GM12872 (cell line): ENCODE measurements around the gene GPC1.

Source experiments
- TF ChIP-seq, protein P1 (sequence below): IDR thresholded peaks from 3 replicates; pipeline ENCODE4 v1.5.1; 2011; ENCODE audit warnings: low read depth, mild to moderate bottlenecking, low read length, moderate library complexity; ENCODE audit not compliant: insufficient read depth

GPC1 gene

DNA sequence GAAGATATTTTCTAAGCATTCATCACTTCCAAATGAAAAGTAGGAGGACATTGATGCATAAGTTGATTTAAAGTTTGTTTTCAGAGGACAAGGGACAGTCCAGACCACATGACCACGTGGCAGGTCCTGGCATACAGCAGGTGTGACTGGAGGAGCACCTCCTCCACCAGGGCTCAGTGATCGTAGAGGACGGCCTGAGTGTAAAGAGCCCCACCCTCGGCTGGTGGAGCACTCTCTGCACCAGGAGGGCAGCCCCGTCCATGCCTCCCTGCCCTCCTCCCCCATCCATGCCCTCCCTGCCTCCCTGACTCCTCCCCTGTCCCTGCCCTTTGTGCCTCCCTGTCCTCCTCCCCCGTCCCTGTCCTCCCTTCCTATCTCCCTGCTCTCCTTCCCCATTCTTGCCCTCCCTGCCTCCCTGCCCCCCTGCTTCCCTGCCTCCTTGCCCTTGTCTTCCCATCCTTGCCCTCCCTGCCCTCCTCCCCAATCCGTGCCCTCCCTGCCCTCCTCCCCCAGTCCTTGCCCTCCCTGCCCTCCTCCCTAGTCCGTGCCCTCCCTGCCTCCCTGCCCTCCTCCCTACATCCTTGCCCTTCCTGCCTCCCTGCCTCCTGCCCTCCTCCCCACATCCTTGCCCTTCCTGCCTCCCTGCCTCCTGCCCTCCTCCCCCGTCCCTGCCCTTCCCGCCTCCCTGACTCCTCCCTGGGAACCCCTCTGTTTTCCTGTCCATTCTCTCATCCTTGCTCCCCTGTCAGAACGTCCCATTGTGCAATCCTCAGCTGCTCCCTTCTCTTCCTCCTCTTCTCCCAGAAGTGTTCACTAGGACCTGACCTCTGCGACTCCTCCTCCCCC lies 74.4 kb downstream of the GPC1 start:
- TF ChIP-seq, protein P1, sequence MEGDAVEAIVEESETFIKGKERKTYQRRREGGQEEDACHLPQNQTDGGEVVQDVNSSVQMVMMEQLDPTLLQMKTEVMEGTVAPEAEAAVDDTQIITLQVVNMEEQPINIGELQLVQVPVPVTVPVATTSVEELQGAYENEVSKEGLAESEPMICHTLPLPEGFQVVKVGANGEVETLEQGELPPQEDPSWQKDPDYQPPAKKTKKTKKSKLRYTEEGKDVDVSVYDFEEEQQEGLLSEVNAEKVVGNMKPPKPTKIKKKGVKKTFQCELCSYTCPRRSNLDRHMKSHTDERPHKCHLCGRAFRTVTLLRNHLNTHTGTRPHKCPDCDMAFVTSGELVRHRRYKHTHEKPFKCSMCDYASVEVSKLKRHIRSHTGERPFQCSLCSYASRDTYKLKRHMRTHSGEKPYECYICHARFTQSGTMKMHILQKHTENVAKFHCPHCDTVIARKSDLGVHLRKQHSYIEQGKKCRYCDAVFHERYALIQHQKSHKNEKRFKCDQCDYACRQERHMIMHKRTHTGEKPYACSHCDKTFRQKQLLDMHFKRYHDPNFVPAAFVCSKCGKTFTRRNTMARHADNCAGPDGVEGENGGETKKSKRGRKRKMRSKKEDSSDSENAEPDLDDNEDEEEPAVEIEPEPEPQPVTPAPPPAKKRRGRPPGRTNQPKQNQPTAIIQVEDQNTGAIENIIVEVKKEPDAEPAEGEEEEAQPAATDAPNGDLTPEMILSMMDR = no peak

GRCh38 chr2:240510513-240511210 lies 75.2 kb downstream of the GPC1 start:
- TF ChIP-seq, protein P1 = no peak

DNA sequence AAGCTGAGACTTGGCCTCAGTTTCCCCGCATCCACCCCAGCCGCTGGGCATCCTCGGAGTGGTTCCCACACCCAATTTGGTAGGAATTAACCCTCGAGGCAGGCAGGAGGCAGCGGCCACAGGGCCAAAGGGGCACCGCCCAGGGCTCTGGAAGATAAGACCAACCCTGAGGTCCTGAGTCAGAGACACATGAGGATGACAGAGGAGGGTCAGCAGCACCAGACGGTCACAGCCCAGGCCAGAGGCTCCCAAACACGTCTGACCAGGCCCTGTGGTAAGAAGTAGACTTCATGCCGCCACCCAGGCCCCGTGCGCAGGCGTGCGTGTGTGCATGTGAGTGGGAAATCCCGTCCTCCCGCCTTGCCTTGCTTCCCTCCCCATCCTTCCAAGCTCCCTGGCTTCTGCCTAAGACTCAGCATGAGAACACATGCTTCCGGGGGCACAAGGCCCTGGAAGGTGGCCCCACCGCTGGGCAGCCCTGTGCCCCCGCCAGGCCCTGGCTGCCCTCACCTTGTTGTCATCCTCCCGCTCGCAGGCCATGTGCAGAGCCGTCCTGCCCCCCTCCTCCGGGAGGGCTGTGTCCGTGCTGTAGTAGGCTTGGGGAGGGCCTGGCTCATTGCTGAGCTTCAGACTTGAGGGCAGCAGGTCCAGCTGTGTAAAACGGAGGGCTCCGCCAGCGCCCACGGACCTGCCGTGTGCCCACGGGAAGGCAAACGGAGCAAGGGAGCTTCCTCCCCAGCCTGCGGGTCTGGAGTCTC lies 76.1 kb downstream of the GPC1 start:
- TF ChIP-seq, protein P1 = no peak

GRCh38 chr2:240512109-240512485 lies 76.6 kb downstream of the GPC1 start:
- TF ChIP-seq, protein P1 = no peak

GRCh38 chr2:240512666-240513535 lies 77.4 kb downstream of the GPC1 start:
- TF ChIP-seq, protein P1 = no peak

- TF ChIP-seq, protein P1 = peak; percentile 97
Measured at GRCh38 chr2:240513549-240514287, 78.3 kb downstream of the GPC1 start.
